GM19463 (cell line): ENCODE measurements around the gene RTP5.
A peak's percentile ranks its signal among the peaks of the same experiment; 100 is the strongest.
"Not testable (repeated sequence)": the region's sequence is repeated elsewhere in the genome, so short reads cannot be mapped to it uniquely, and the experiment has no call there.

Experiments
- ATAC-seq: cut with Tn5 transposase; IDR thresholded peaks from one replicate; pipeline ENCODE4 v1.9.1; 2021; ENCODE audit warnings: mild to moderate bottlenecking, moderate library complexity; ENCODE audit not compliant: unreplicated experiment

The RTP5 gene

DNA sequence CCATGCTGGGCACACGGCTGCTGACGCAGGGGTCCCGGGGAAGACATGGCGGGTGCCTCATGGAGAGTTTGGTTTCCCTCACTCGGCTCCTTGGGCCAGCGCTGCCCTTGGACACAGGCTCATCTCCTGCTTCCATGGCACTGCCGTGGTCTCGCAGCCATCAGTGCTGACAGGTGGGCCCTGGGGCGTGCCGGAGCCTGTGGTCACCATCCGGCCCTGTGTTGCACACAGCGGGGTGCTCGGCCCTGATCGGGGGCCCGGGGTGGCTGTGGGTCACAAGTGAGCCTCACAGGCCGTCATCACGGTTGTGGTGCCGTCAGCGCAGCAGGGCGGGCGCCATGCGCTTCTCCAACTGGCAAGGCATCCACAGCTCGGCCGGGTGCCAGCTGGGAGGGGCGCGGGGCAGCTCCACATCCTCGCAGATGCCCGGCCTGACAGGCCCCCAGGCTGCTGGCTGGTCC is 582 bp downstream of the RTP5 start:
- ATAC-seq = no peak

DNA sequence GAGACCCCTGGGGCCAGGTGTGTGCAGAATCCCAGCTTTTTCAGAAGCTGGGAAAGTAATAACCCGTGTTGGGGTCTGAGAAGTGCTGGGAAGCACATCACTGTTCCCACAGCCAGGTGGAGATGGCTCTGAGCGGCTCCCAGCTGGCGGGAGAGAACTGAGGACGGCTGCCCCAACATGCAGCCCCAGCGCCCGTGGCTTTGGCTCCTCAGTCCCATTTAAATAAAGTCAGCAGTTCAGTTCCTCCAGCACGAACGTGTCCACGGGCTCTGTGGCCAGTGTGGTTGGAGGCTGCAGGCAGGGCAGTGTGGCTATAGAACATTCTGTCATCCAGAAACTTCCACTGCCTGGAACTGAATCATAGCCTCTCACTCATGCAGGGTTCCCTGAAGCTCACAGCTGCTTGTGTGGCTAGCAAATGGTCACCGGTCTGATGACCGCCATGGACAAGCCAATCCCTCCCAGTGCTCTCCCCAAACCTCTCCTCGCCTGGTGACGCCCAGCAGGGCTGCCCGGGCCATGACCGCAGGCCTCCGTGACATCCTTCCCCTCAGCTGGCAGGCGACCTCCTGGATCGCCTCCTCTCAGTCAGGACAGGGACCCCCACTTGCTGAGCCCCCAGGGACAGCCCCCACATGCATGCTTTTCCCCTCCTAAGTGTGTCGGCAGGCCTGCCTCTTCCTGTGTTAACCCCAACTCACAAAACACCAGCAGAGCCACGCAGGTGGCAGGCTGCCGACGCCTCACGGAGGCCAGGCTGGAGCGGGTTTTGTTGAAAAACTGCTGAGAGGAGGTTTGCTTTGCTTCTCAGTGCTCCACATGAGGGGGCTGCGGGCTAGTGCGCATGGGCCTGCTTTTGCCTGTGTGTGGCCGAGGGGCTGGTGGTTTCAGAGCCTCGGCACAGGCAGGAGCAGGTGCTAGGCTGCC is 1.3 kb downstream of the RTP5 start:
- ATAC-seq = no peak

DNA sequence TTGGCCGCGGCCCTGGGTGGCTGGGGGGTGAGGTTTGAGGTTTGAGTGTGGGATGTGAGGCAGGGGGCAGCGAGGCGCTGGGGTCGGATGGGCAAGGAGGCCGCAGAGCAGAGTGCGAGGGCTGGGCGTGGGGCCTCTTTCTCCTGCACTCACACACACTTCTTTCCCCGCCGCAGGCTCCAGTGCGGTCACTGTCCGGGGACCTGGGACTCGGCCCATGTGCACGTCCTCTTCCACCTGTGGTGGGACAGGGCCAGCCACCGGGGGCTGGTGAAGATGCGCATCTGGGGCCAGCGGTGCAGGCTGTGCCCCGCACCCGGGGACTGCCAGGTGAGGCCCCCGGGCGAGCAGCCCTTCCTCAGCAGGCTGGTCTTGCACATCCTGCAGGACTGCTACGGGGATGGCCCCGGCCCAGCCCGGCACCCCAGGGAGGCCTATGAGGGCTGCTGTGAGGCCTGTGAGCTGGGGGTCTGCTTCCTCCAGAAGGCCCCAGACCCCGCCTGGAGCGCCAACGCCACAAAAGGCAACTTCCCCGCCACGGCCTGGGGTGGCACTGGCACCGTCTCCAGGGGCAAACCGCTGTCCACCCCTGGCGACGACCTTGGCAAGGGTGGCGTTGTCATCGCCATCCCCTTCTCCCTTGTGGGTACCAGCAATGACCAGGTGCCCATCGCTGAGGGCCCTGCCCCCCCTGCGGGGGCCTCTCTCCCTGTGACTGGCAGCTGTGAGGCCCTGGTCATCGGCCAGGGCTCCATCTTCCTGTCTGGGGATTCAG is 2.2 kb downstream of the RTP5 start:
- ATAC-seq = no peak

DNA sequence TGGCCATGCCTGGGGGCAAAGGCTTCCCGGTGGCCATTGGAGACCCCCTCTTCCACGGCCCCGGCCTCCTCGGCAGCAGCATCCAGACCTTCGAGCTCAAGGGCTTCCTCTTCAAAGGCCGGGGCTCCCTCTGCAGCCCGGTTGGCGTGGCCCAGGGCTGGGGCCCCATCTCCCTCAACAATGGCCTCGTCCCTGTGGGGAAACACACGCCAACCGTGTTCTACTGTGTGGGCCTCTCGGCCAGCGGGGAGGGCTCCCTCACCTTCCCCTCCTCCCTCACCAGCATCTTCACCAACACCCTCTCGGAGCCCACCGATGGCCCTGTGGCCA is 2.7 kb downstream of the RTP5 start:
- ATAC-seq = no peak

DNA sequence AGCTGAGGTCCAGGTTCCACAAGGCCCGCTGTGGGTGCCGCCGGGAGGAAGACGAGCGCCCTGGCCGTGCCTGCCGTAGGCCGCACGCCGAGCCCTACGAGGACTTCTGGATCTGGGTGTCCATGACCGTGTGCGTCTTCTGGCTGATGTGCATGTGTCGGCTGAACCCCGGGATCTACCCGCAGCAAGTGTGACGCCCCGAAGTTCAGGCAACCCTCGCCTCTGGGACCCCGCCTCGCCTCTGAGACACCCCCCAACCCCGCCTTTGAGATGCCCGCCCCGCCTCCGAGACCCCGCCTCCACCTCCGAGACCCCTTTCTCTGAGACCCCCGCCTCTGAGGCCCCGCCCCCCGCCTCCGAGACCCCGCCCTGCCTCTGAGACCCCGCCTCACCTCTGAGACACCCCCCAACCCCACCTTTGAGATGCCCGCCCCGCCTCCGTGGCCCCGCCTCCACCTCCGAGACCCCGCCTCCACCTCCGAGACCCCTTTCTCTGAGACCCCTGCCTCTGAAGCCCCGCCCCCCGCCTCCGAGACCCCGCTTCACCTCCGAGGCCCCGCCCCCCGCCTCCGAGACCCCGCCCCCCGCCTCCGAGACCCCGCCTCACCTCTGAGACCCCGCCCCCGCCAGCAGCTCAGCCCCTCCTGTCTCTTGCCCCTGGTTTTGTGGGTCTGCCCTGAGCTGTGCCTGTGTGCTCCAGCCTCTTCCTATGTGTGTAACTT is 3.7 kb downstream of the RTP5 start:
- no peak for ATAC-seq

DNA sequence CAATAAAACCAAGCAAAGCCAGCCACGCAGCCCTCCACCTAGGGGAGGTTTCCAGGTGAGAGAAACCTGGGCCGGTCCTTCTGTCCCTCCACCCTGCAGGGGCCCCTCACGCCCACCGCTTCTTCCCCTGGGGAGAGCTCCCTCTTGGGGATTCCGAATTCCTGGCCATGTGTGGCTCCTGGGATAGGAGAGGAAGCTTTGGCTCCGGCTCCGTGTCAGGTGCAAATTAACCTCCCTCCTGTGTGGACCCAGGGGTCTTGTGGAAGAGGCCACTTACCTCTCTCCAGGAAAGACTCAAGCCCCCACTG is 4.2 kb downstream of the RTP5 start:
- no peak for ATAC-seq

DNA sequence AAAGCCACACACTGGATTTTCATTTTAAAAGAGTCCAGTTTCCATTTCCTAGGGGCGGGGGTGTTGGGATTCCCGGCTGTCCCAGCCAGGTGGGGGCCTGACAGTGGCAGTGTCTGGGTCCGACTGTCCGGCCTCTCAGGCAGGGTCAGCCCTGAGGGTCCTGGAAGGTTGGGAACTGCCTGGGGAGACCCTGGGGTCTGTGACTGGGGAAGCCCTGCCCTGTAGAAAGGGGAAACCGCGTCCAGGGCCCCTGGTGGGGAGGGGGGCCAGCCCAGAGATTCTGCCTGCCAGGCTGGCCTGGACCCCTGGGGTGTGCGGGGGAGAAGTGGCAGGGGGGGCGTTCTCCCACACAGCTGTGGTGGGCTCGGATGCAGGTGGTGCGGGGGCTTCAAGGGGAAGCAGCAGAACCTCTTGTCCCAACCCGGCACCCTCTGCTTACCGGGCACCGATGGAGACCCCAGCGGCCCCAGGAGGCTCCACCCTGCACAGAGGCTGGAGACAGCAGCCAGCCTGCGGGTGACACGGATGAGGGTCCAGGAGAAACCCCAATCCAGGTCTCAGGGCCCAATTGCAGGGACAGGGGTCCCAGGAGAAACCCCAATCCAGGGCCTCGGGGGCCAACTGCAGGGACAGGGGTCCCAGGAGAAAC is 4.9 kb downstream of the RTP5 start:
- no peak for ATAC-seq

DNA sequence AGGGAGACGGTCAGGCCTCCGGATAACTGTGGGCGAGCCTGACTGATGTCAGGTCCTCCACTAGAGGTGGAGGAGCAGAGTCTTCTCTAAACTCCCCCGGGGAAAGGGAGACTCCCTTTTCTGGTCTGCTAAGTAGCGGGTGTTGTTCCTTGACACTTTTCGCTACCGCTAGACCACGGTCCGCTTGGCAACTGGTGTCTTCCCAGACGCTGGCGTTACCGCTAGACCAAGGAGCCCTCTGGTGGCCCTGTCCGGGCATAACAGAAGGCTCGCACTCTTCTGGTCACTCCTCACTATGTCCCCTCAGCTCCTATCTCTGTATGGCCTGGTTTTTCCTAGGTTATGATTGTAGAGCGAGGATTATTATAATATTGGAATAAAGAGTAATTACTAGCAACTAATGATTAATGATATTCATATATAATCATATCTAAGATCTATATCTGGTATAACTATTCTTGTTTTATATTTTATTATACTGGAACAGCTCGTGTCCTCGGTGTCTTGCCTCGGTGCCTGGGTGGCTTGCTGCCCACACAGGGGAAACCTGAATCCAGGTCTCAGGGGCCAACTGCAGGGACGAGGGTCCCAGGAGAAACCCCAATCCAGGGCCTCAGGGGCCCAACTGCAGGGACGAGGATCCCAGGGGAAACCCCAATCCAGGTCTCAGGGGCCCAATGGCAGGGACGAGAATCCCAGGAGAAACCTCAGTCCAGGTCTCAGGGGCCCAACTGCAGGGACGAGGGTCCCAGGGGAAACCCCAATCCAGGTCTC is 6.4 kb downstream of the RTP5 start:
- ATAC-seq = not testable (repeated sequence)

DNA sequence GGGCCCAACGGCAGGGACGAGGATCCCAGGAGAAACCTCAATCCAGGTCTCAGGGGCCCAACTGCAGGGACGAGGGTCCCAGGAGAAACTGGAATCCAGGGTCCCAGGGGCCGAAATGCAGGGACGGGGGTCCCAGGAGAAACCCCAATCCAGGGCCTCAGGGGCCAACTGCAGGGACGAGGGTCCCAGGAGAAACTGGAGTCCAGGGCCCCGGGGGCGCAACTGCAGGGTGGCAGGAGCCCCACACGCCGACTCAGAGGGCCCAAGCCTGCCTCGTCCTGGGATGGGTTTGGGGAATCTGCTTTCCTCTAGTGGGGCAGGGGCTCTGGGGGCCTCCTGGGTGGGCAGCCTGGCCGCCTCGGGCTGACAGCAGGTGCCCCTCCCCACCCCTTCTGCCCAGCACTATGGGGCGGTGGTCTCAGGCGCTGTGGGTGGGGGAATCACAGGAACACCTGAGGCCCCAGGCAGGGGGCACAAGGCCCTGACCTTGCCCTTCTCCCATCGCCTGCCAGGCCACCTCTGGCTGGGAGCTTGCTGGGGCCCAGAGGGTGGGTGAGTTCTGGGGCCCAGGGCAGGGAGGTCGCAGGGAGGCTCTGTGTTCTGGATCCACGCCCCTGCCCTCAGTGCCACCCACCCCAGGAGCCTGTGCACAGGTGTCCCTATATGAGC is 7.1 kb downstream of the RTP5 start:
- no peak for ATAC-seq

DNA sequence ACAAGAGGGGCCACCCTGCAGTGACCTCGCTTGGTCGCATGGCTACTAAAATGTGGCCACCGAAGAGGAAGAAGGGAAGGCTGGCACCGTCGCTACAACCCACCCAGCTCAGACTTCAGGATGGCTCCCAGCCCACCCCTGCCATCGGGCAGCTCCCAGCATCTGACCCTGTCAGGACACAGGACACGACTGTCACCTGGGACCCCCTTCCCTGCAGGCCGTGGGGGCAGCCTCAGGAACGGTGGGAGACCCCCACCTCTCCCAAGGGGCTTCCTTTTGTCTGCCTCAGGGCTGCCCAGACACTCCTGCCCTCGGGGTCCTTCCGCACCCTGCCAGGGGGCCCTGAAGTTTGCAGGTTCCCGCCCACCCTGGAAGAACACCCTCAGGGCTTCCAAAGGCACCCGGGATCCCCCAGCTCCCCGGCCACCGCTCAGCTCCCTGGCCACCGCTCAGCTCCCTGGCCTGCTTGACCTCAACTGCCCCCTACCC is 7.7 kb downstream of the RTP5 start:
- no peak for ATAC-seq

DNA sequence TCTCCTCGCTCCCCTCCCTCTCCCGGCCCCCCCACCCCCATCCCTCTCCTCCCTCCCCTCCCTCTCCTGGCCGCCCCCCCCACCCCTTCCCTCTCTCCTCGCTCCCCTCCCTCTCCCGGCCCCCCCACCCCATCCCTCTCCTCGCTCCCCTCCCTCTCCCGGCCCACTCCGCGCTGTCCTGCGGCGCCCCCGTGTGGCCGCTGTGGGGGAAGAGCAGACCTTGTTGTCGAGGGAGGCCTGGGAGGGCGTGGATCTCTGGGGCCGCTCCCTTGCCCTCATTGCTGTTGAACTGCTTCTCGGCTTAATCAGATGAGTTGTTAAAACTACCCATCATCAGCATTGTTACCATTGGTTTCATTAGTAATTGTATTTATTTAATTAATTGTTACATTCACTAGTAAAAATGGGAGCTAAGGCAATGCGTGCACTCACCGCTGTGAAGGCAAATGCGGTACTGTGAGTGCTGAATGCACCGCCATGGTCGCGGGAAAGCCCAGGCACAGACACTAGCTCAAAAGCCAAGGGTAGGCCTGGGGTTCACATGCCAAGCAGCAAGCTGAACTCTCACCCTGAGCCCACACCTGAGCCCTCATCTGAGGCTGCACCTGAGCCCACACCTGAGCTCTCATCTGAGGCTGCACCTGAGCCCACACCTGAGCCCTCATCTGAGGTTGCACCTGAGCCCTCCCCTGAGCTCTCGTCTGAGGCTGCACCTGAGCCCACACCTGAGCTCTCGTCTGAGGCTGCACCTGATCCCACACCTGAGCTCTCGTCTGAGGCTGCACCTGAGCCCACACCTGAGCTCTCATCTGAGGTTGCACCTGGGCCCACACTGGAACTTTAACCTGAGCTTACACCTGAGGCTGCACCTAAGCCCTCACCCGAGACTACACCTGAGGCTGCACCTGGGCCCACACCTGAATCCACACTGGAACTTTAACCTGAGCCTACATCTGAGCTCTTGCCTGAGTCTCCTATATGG is 8.8 kb downstream of the RTP5 start:
- no peak for ATAC-seq

DNA sequence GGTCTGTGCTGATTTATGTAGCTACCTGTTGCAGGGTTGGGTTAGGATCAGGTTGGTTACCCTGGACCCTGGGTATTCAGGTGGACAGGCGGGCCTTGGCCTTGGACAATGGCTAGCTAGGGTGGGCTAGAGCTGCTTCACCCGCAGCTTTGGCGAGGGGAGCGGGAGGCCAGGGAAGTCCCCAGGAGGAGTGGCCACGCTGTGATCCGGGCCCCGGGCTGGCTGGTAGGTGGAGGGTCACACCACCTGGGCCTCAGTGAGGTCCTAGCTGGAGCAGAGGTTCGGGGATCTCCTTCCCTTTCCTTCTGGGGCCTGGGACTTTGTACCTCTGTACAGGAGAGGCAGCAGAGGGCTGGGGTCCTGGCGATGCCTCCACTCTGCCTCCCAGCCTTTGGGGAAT is 9.8 kb downstream of the RTP5 start:
- ATAC-seq = no peak

DNA sequence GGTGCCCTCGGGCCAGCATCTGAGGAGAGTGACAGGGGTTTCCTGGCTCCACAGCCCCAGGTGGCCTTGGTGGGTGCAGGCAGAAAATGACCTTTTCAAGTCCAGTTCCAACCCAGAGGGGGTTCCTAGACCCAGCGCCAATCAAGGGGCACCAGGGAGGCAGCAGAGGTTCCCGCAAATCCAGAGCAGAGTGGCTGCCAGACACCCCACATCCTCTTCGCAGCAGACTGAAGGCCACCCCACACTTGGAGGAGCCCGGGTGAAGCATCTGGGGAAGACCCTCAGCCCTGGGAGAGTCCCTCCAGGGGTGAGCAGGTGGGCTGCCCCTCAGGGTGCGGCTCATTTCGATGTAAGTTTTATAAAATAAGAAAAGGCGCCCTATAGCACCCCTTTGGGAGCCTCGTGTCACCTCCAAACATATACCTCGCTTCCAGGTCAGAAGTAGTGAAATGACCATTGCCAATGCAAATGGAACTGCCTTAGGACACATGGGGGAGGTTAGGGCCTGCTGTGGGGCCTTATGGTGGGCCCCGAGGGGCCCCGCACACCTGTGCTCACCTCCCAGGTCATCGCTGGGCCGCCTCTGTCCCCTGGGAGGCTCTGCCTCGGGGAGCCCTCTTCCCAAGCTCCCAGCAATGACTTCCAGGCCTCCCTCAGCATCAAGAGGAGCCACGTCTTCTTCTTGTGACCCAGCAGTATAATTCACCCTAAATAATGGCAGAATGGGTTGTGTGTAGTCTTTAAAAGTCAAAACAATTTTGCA is 11.0 kb downstream of the RTP5 start:
- ATAC-seq = no peak

DNA sequence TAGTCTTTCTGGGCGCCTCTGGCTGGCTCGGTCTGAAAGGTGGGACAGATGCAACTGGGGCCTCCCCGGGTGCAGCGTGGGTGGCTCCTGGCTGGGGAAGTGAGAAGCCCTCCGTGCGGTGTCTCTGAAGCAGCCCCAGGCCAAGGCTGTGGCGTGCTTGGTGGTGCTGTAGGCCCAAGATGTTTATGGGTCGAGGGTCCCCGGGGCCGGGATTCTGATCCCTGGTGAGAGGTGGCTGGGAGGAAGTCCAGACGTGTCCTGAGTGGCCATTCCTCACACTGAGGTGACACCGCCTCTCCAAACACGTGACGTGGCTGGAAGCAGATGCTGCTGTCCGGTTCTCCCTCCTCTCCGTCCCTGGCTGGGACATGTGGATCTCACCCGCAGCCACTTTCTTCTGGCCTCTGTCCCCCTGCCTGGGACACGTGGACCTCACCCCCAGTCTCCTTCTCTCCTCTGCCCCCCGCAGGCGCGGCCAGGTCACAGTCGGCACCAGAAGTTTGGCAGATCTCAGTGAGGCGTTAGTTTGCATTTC is 12.6 kb downstream of the RTP5 start:
- ATAC-seq = peak; percentile 61

DNA sequence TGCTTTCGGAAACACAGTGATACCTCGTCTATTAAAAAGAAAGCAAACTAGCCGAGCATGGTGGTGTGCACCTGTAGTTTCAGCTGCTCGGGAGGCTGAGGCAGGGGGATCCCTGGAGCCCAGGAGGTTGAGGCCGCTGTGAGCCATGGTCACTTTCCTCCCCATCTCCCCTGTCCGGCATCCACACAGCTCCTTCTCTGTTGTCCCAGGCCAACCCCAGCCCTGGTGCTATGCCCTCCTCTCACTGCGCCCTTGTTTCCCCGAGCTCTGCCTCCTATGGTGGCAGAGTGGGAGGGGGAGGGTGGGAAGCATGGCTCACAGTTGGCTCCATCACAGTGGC is 15.4 kb downstream of the RTP5 start:
- ATAC-seq = no peak

DNA sequence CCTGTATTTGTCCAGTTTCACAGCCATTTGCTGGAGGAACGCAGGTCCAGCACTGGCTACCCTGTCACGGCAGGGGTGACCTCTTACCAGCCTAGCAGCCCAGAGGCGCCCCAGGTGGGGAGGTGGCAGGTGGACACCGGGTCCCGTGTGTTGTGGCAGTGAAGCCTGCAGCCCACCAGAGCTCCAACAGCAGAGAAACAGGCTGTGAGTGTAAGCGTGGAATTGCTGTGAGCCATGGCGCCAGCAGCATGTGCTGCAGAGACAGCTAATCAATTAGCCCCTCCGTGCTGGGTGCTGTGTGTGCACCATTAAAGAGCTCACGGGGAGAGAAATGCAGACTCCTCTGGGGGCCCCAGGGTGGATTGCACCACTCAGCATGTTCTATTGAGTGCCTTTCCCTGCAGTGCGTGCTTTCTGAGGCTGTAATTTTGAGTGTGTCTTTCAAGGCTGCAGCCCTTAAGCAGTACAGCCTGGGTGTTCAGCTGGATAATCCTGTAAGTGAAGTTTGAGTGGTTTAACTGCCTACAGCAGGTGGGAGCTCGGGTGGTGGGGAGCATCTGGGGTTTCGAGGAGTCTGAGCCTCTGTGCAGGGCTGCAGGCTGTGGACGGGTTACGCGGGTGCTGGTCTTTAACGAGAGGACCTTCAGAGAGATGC is 15.9 kb downstream of the RTP5 start:
- no peak for ATAC-seq

DNA sequence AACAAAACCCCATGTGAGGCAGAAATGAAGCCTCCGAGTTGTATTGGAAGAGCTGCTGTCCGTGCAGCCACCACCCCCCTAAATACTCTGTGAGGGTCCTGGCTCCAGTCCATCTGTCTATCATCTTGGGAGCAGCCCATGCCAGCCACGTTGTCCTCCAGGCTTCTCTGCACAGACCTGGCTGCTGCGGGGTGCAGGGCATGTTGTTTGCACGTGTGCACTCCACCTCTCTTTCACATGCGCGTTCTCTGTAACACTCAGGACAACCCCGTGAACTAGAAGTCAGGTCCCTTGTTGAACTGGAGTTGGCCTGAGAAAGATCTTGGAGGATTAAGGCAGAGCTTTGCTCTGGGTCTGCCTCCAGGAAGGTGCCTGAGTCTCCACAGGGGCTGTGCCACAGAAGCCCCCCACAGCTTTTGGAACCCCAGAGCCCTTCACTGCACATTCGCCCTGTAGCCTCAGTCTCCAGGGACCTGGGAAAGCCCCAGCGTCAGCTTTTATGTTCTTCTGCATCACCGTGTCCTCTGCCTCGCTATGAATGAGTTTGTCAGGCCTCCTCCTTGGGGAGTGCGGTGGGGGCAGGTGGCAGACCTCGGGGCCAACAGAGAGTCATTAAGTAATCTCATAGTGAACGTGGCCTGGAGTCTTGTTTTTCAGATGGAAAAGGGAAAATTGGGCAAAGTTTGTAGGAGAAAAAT is 16.6 kb downstream of the RTP5 start:
- no peak for ATAC-seq
